HL-60/S4 (cell line): ENCODE measurements around the gene OR2J2.
"Not testable (repeated sequence)": the region's sequence is repeated elsewhere in the genome, so short reads cannot be mapped to it uniquely, and the experiment has no call there.

ENCODE experiments used
- in situ Hi-C: fragments of 300-500 bp; cut with MboI; formaldehyde crosslinking; loops from 2 replicates; pipeline ENCODE4 v1.14.3; 2022; ENCODE audit warnings: low sequenced_read_pairs

OR2J2 gene

DNA sequence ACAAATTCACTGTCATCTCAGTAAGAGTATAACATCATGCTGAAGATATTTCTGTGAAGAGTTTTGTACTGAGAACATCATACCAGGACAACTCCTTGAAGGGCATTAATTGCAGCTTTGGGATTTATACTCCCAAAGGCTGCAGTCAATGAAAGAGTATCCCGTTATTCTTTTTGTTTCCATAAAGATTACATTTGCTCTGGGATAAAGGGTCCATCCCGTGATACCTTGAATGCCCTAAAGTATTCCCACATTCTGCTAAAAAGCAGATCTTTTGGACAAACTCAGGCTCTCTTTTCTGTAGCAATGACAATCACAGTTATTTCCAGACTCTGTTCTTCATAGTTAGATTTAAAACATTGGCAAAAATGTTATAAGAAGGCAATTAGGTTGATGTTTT lies at the start of gene OR2J2:
Gene OR2J2, plus strand, starts transcription at position 301 of the 400 bp plus-strand sequence. CDS start 2,729 bp downstream, outside the sequence.
- in situ Hi-C loops: not testable (repeated sequence)

DNA sequence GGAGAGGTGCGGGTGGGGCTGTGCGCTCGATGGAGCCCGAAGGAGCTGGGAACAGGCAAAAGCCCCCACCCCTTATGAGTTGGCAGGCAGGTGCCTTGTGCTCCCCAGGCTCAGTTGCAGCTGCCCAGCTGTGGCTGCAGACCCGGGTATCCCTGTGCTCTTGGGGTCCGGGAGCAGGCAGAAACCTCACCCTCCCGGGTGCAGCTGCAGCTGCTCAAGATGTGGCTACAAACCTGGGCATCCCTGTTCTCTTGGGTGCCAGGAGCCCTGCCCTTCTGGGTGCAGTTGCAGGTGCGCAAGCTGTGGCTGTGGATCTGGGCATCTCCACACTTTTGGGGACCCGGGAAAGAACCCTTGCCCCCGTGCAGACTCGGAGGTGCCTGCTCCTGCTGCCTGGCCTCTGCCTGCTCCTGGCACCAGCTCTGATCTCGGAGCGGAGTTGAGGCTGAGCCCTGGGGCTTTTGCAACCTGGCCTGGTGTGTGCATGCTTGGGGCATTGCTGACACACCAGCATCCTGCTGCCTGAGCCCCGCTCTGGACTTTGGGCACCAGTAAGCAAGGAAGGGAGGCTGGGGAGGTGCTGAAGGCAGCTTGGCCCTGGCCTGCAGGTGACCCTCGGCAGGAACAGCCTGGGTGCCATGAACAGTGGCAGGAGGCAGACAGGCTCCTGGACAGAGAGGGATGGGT lies 41.2 kb upstream of the OR2J2 start:
- in situ Hi-C loops: no loop called here

DNA sequence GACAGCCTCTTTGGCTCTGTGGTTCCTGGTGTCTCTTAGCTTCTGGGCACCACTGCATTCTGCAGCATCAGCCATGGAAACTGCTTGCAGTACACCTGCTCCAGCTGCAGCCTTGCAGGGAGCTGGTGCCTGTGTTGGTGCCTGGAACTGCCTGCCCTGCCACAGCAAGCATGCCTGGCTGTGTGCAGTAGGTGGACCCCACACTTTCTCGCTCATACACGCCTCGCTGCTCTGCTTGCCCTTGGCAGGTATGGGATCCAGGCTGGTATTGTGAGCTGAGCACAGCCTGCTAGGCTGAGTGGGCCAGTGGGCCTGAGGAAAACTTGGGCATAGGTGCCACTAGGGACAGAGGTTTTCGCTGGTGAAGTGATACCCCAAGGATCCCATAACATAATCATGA lies 40.1 kb upstream of the OR2J2 start:
- in situ Hi-C loops: no loop called here

DNA sequence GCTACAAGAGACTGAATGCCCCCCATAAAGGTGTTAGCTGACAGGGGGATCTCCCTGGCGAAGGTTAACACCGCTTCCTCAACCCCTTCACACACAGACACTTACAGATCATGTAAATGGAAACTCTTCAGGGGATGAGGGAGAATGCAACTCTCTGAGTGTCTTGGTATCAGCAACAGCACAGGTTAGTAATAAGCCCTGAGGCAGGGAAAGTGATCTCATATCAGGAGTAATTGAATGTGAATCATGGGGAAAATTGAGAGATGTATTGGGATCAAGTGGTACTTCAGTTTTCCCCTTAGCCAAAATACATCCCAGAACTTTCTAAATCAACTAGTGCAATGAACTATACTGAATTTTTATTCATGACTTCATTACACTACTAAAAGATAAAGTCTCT lies 39.0 kb upstream of the OR2J2 start:
- in situ Hi-C loops: no loop called here

DNA sequence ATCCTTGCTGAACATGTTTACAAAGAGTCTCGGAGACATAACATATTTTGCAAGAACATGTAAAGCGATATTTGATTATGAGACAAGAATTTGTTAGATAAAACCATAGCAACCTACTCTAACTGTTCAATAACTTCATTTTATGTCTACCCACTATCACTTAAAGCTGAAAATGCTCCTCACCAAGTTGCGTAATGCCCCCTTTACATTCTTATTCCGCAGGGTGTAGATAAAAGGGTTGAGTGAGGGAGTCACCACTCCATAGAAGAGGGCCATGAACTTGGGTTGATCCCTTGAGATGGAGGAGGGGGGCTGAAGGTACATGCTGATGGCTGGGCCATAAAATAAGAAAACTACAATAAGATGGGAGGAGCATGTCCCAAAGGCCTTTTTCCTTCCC lies 33.0 kb upstream of the OR2J2 start:
- in situ Hi-C loops: no loop called here

DNA sequence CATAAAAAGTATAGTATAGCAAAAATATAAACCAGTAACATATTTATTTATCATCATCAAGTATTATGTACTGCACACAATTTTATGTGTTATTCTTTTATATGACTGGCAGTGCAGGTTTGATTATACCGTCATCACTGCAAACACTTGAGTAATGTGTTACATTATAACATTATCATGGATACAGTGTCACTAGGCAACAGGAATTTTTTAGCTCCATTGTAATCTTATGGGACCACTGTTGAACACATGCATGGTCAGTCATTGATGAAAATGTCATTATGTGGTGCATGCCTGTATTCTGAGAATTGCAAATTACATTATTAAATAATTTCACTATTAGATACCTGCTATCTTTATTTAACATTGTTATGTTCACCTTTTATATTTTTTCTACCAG lies 29.1 kb upstream of the OR2J2 start:
- in situ Hi-C loops: no loop called here

DNA sequence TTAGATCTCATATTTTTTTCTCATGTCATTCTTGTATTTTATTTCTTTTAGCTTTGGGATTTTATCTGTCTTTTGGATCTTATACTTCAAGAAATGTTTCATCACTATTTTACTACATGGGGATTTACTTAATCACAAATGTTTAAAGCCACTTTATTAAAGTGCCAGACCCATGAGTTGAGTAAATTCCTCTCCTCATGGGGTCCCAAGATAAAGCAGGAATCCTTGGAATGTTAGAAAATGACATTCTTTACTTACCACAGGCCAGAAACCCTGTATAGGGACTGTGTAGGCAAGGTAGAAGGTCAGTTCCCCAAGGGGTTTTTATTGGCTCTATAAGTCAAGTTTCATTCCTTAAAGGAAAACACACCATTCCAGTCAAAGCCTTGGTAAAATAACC lies 28.4 kb upstream of the OR2J2 start:
- in situ Hi-C loops: no loop called here

DNA sequence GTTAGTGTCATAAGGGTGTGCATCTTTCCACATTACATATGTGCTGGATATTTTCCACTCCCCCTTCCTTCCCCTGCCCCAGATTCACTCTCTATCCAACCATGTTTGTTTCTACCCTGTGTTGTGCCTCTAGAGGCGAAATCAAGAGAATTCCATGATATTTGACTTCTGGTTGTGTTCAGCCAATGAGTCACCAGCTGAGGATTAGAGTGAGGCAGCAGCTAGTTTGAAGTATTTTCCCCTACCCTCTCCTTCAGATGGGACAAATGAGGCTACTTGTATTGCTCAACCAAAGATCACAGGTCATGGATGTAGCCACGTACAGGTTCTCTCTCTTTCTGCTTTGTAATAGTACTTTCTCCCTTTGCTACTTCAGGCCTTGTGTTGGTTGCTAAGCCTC lies 24.5 kb upstream of the OR2J2 start:
- in situ Hi-C loops: no loop called here

DNA sequence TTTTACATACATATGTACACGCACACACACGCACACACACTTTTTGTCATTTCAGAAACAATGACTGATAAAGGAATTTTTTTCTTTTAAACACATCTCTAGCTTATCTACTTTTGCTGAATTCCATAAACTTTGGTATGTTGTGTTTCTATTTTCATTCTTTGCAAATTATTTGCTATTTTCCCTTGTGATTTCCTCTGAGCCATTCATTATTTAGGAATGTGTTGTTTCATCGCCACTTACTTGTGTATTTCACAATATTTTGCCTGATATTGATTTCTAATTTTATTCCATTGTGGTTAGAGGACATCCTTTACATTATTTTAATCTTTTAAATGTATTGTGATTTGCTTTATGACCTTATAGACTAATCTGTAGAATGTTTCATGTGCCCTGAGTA lies 23.6 kb upstream of the OR2J2 start:
- in situ Hi-C loops: no loop called here

DNA sequence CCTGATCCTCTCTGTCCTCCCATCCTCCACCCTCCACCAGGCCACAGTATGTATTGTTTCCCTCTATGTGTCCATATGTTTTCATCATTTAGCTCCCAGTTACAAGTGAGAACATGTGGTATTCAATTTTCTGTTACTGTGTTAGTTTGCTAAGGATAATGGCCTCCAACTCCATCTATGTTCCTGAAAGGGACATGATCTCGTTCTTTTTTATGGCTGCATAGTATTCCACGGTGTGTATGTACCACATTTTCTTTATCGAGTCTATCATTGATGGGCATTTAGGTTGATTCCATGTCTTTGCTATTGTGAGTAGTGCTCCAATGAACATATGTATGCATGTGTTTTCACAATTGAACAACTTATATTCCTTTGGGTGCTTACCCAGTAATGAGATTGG lies 21.3 kb upstream of the OR2J2 start:
- in situ Hi-C loops: not testable (repeated sequence)

DNA sequence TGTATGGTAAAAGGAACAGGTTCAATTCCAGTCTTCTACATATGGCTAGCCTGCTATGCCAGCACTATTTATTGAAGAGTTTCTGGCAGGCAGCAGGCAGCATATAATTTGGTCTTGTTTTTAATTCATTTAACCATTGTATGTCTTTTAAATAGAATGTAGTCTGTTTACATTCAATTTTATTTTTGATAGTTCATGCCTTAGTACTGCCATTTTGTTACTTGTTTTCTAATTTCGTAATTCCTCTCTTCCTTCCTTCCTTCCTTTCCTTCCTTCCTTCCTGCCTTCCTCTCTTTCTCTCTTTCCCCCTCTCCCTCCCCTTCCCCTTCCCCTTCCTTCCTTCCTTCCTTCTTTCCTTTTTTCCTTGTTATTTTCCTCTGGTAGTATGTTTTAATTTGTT lies 17.6 kb upstream of the OR2J2 start:
- in situ Hi-C loops: no loop called here

DNA sequence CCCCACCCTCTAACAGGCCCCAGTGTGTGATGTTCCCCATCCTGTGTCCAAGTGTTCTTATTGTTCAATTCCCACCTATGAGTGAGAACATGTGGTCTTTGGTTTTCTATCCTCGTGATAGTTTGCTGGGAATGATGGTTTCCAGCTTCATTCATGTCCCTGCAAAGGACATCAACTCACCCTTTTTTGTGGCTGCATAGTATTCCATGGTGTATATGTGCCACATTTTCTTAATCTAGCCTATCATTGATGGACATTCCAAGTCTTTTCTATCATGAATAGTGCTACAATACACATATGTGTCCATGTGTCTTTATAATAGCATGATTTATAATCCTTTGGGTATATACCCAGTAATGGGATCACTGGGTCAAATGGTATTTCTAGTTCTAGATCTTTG lies 15.5 kb upstream of the OR2J2 start:
- in situ Hi-C loops: not testable (repeated sequence)

DNA sequence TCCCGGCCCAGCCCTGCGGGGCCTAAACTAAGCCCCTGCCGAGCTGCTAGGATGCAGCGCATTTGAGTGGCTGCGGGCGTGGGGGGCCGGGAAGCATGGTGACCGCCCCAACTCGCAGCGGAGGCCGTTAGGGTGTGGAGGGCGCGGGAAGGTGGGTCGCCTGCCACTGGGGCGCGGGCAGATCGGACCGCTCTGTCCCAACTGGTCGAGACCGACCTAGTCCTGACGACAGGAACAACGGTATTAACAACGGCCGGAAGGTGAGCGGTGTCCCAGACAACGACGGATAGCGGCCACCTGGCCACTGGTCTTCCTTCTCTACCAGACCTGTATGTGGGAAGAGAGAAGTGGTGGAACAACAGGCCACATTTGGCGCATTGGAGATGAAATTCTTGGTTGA lies 10.8 kb upstream of the OR2J2 start:
- in situ Hi-C loops: not testable (repeated sequence)

DNA sequence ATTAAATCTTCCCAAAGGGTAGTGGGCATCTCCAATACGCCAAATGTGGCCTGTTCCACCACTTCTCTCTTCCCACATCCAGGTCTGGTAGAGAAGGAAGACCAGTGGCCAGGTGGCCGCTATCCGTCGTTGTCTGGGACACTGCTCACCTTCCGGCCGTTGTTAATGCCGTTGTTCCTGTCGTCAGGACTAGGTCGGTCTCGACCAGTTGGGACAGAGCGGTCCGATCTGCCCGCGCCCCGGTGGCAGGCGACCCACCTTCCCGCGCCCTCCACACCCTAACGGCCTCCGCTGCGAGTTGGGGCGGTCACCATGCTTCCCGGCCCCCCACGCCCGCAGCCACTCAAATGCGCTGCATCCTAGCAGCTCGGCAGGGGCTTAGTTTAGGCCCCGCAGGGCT lies 5.1 kb upstream of the OR2J2 start:
- in situ Hi-C loops: not testable (repeated sequence)

DNA sequence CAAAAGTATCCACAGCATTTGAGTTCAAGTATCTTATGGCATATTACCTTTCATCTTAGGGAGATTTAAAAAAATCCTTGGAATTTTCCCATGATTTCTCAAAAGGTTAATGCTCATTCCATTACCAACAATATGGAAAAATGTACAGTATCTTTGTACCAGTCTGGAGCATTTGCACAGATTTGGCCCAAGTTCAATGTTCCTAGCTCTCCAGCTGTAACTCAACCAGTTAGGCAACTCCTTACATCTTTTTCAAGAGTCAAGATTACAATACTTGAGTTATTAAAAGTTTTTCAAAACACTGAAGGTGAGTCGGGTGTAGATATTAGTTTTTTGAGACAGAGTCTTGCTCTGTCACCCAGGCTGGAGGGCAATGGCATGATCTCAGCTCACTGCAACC lies 1.0 kb downstream of the OR2J2 start:
- in situ Hi-C loops: no loop called here

DNA sequence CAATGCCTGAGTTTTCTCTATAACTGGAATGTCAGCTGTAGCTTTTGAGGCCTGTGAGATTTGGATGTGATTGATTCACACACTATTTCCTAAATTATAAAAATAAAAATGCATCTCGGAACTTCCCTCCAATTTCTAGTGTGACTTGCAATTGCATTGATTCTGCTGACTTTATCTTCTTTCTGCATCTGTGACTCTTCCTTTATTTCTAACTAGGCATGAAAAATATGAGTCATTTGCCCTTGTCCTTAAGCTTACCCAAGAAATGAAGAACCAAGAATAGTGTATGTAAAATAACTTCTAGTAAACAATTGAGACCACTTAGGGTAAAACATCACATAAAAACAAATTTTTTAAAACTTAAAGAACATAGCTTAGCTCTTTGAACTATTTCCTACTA lies 12.9 kb downstream of the OR2J2 start:
- in situ Hi-C loops: no loop called here

DNA sequence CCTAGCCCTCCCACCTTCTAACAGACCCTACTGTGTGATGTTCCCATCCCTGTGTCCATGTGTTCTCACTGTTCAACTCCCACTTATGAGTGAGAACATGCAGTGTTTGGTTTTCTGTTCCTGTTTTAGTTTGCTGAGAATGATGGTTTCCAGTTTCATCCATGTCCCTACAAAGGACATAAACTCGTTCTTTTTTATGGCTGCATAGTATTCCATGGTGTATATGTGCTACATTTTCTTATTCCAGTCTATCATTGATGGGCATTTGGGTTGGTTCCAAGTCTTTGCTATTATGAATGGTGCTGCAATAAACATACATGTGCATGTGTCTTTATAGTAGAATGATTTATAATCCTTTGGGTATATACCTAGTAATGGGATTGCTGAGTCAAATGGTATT lies 18.0 kb downstream of the OR2J2 start:
- in situ Hi-C loops: not testable (repeated sequence)

DNA sequence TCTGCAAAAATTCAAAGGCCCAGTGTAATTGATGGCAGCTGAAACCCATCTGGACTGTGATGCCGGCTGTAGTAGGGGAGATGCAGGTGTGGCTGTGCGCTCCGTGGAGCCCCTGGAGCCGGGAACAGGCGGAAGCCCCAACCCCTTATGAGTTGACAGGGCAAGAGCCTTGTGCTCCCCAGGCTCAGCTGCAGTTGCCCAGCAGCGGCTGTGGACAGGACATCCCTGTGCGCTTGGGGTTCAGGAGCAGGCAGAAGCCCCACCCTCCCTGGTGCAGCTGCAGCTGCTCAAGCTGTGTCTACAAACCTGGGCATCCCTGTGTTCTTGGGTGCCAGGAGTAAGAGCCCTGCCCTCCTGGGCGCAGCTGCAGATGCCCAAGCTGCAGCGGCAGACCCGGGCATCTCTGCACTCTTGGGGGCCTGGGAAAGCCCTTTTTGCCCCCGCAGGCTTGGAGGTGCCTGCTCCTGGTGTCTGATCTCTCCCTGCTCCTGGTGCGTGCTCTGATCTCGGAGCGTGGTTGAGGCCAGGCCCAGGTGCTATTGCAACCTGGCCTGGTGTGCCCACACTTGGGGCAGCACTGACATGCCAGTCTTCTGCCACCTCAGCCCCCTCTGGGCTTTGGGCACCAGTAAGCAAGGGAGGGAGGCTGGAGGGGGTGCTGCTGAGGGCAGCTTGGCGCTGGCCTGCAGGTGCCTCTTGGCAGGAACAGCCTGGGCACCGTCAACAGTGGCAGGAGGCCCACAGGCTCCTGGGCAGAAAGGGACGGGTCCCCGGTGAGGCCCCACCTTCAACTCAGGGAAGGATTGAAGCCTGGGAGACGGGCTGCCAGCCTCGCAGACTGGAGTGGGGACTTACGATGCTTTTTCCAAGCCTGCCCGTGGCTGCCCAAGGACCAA lies 30.3 kb downstream of the OR2J2 start:
- in situ Hi-C loops: no loop called here

DNA sequence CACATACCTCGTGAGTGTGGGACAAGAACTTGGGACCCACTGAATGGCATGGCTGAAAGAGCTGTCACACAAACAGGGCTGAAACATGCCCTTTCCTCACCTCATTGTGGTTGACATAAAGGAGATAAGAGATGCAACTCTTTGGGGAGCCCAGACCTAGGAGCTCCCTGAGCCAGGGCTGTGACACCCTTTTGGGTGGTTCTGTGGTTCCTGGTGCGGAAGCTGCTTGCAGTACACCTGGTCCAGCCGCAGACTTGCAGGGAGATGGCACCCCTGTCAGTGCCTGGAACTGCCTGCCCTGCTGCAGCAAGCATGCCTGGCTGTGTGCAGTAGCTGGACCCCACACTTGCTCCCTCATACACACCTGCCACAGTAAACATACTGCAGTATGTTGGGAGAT lies 31.3 kb downstream of the OR2J2 start:
- in situ Hi-C loops: no loop called here

DNA sequence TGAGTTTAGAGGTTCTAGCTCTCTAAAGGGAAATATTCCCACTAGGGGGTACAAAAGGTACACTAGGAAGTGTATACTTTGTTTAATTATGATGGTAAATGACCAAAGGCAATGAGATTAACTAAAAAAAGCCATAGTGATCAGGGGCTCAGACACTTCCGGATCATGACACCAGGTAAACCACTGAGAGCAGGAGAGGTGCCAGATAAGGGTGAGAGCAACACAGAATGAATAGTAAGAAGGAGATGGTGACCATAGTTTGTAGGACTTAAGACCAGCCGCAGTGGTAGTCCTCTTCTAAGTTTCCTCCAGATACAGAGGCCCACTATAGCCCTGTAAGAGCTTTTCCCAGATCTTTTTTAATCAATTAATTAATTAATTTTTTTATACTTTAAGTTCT lies 40.8 kb downstream of the OR2J2 start:
- in situ Hi-C loops: no loop called here

DNA sequence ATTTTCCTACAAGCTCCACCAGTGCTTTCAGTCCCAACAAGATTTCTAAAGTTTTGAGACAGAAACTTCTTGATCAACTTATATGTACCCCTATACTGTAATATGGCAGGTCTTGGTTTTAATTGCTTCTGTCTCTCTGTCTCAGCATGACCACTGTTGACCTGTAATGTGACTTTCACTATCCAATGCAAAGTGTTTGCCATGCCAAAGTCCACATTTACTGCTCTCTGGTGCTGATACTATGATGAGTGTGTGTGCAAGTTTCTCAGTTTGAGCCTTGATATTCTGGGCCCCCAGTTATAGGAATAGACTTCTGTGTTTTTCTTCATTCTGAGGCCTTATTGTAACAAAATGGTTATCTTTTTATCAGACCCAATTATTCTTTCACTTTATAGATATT lies 45.8 kb downstream of the OR2J2 start:
- in situ Hi-C loops: no loop called here

DNA sequence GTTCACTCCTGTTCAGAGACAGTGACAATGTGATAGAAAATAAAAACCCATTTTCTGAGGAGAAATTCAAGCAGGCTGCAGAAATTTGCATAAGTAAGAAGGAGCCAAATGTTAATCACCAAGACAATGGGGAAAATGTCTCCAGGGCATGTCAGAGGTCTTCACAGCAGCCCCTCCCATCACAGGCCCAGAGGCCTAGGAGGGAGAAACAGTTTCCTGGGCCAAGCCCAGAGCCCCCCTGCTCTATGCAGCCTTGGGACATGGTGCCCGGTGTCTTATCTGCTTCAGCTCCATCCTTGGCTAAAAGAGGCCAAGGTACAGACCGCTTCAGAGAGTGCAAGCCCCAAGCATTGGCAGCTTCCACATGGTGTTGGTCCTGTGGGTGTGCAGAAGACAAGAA lies 46.5 kb downstream of the OR2J2 start:
- in situ Hi-C loops: not testable (repeated sequence)
